GM13976 (cell line): Measurements from ENCODE around the gene AGFG2.

Source experiments
- DNase-seq: peaks from one replicate; pipeline ENCODE4 v3.0.0; 2012; ENCODE audit warnings: low spot score
- CTCF ChIP-seq: IDR thresholded peaks from 2 replicates; pipeline ENCODE4 v1.5.1; 2012; ENCODE audit warnings: borderline replicate concordance, mild to moderate bottlenecking; ENCODE audit not compliant: insufficient read depth; ENCODE audit errors: extremely low read depth, missing control alignments, control extremely low read depth
- in situ Hi-C: fragments of 300-500 bp; cut with MboI; formaldehyde crosslinking; loops from one replicate; pipeline ENCODE4 v1.12.0; 2022; ENCODE audit warnings: low sequenced_read_pairs, mixed read lengths, inconsistent platforms; ENCODE audit not compliant: unreplicated experiment

AGFG2 gene

GRCh38 chr7:100565133-100565571 lies 26.1 kb downstream of the AGFG2 start:
- no peak for TF ChIP-seq CTCF
- no peak for DNase-seq
- in situ Hi-C loops: loop anchor here (25.0 kb wide), 1 partner anchor 103 kb away; the partner anchor contains the start of gene SPACDR

GRCh38 chr7:100566018-100566531 lies 27.1 kb downstream of the AGFG2 start:
- DNase-seq: no peak
- TF ChIP-seq CTCF: no peak
- in situ Hi-C loops: loop anchor here (25.0 kb wide), 1 partner anchor 104 kb away; the partner anchor contains the start of gene SPACDR

- DNase-seq: no peak
- in situ Hi-C loops: loop anchor here (25.0 kb wide), 1 partner anchor 105 kb away; the partner anchor contains the start of gene SPACDR
- no peak for TF ChIP-seq CTCF
Observed at GRCh38 chr7:100567031-100567730, 28.2 kb downstream of the AGFG2 start.

- in situ Hi-C loops: loop anchor here (25.0 kb wide), 1 partner anchor 105 kb away; the partner anchor contains the start of gene SPACDR
- DNase-seq: no peak
- no peak for TF ChIP-seq CTCF
Observed at GRCh38 chr7:100567751-100568175, 28.8 kb downstream of the AGFG2 start.

GRCh38 chr7:100568176-100568895 lies 29.3 kb downstream of the AGFG2 start:
- DNase-seq: no peak
- in situ Hi-C loops: loop anchor here (25.0 kb wide), 1 partner anchor 106 kb away; the partner anchor contains the start of gene SPACDR
- no peak for TF ChIP-seq CTCF
